Measurements from ENCODE around the gene RNF144A.

DNA sequence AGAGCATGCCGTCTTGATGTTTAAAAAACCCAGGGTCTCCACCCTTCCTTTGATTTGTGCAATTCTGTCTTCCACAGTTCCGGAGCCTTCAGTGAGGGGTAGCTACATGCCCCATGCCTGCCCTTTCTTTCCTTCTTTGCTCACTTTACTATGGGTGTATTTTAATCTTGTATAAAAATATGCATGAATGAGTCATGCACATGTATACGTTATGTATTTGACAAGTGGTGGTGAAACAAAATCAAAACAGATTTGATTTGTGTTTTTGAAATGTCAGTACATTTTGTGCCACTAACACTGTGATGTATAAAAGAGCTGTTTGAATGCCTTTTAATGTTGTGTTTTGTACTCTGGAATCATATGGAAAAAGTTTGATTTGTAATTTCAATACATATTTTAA lies 126.5 kb downstream of the RNF144A start:
- TF ChIP-seq, protein P1, sequence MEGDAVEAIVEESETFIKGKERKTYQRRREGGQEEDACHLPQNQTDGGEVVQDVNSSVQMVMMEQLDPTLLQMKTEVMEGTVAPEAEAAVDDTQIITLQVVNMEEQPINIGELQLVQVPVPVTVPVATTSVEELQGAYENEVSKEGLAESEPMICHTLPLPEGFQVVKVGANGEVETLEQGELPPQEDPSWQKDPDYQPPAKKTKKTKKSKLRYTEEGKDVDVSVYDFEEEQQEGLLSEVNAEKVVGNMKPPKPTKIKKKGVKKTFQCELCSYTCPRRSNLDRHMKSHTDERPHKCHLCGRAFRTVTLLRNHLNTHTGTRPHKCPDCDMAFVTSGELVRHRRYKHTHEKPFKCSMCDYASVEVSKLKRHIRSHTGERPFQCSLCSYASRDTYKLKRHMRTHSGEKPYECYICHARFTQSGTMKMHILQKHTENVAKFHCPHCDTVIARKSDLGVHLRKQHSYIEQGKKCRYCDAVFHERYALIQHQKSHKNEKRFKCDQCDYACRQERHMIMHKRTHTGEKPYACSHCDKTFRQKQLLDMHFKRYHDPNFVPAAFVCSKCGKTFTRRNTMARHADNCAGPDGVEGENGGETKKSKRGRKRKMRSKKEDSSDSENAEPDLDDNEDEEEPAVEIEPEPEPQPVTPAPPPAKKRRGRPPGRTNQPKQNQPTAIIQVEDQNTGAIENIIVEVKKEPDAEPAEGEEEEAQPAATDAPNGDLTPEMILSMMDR (IDR thresholded peaks at IDR 0.05): no peak
- no peak for TF ChIP-seq EZH2 (IDR thresholded peaks at IDR 0.05; ENCODE audit: borderline replicate concordance, insufficient read depth, low read depth, low read length, poor library complexity, severe bottlenecking)
